SK-N-MC (cell line): Measurements from ENCODE around the gene SEC63.
"Not testable (repeated sequence)": the region's sequence is repeated elsewhere in the genome, so short reads cannot be mapped to it uniquely, and the experiment has no call there.

Experiments
- DNase-seq: peaks from one replicate; pipeline ENCODE4 v3.0.0-alpha.2; 2011; ENCODE audit warnings: low read depth, low spot score
- H3K27ac ChIP-seq: fragments of 200-600 bp; sonication (generic); 2 replicates; pipeline ENCODE4 v1.5.1; 2016; ENCODE audit warnings: mixed run types
- H3K36me3 ChIP-seq: fragments of 200-600 bp; sonication (generic); 2 replicates; pipeline ENCODE4 v1.6.1; 2017; ENCODE audit warnings: antibody characterized with exemption, low read length, mixed read lengths; ENCODE audit not compliant: insufficient read depth
- H3K4me3 ChIP-seq: fragments of 200-600 bp; sonication (generic); 2 replicates; pipeline ENCODE4 v1.5.1; 2016
- H3K9ac ChIP-seq: fragments of 200-600 bp; sonication (generic); 2 replicates; pipeline ENCODE4 v1.8.0; 2017; ENCODE audit warnings: mixed run types, mixed read lengths; ENCODE audit not compliant: insufficient read length
- H3K9me3 ChIP-seq: fragments of 200-600 bp; sonication (generic); 2 replicates; pipeline ENCODE4 v1.6.1; 2017; ENCODE audit warnings: low read depth, mild to moderate bottlenecking, antibody characterized with exemption, low read length, moderate library complexity, mixed read lengths
- EZH2 ChIP-seq: fragments of 200-600 bp; sonication (generic); IDR thresholded peaks from one replicate; pipeline ENCODE4 v1.6.1; 2017; ENCODE audit warnings: antibody characterized with exemption
- FOXP2 ChIP-seq: optimal IDR thresholded peaks from 2 replicates; pipeline ENCODE3; 2011; ENCODE audit warnings: mild to moderate bottlenecking, moderate library complexity; ENCODE audit not compliant: insufficient read depth; ENCODE audit errors: extremely low read length, control extremely low read depth
- POLR2AphosphoS5 ChIP-seq: IDR thresholded peaks from 2 replicates; pipeline ENCODE4 v1.6.1; 2012; ENCODE audit warnings: mild to moderate bottlenecking, low read depth, low read length, borderline replicate concordance

Gene SEC63

DNA sequence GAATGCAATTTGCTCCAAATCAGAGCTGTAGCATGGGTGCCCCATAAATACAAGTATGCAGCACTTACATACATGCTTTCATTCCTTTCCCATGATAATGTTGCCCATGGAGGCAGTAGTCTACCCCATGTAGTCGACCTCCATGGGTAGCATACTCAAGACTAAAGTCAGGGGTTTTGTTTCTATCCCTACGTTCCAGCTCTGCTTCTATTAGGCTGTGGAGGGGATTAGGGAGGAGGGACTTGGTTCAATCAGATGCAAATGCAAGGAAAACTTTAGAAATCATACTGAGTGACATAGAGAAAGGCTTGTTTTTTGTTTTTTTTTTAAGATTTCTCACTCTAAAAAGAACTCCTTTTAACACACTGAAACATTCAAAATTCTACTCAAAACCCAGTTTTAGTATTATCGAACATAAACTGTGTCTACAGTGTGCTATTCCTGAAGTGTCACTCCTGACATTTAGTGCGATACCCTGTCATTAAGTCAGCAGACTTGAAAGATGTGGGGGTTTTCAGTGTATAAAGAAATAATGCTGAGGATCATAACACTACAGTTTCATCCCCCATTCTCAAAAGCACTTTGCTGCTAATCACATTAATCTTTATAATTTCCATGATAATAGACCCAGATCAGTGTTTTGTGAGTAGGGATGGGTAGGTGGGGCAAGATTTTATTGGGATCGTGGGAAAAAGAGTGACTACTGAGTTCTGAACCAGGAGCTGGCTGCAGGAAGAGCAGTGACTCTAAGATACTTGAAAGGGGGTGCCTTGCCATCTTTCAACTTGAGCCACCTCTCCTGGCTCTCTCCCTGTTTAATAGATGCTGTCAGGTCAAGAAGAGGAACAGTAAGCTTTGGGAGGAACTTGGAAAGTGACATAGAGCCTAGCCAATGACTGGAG, 93.5 kb downstream of the SEC63 start:
- no peak overlapping the region for H3K27ac ChIP-seq
- no peak for DNase-seq
- no peak overlapping the region for H3K9ac ChIP-seq
- TF ChIP-seq EZH2 (no peak), POLR2AphosphoS5 (no peak), FOXP2 (no peak)
- H3K9me3 ChIP-seq: no peaks in the 10 kb centered on the region
- H3K36me3 ChIP-seq: peaks cover 3% of the 10 kb centered on the region
- no peak overlapping the region for H3K4me3 ChIP-seq

- no peak for DNase-seq
- H3K9me3 ChIP-seq: no peaks in the 10 kb centered on the region
- H3K27ac ChIP-seq: no peak overlapping the region
- TF ChIP-seq FOXP2 (no peak), EZH2 (no peak), POLR2AphosphoS5 (no peak)
- no peak overlapping the region for H3K4me3 ChIP-seq
- no peak overlapping the region for H3K9ac ChIP-seq
- no peaks in the 10 kb centered on the region; the same call in 1 of the 2 replicates for H3K36me3 ChIP-seq
Measured at GRCh38 chr6:107862383-107862782, 95.6 kb downstream of the SEC63 start.

DNA sequence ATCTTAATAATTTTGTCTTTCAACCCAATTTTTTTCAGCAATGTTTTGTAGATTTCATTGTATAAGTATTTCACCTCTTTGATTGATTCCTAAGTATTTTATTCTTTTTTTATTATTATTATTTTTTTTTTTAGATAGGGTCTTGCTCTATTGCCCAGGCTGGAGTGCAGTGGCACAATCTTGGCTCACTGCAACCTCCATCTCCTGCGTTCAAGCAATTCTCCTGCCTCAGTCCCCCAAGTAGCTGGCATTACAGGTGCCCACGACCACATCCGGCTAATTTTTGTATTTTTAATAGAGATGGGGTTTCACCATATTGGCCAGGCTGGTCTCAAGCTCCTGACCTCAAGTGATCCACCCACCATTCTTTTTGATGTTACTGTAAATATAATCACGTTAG, 97.0 kb downstream of the SEC63 start:
- H3K4me3 ChIP-seq, H3K9ac ChIP-seq: not testable (repeated sequence)

DNA sequence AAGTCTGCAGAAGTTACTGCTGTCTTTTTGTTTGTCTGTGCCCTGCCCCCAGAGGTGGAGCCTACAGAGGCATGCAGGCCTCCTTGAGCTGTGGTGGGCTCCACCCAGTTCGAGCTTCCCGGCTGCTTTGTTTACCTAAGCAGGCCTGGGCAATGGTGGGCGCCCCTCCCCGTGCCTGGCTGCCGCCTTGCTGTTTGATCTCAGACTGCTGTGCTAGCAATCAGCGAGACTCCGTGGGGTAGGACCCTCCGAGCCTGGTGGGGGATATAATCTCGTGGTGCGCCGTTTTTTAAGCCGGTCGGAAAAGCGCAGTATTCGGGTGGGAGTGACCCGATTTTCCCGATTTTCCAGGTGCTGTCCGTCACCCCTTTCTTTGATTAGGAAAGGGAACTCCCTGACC, 97.9 kb downstream of the SEC63 start:
- not testable (repeated sequence) for H3K4me3 ChIP-seq, H3K9ac ChIP-seq, DNase-seq, H3K9me3 ChIP-seq, H3K27ac ChIP-seq, H3K36me3 ChIP-seq

More for the DNA sequence above, 97.0 kb downstream of the SEC63 start:
- H3K9me3 ChIP-seq, H3K36me3 ChIP-seq, DNase-seq, H3K27ac ChIP-seq: not testable (repeated sequence)

DNA sequence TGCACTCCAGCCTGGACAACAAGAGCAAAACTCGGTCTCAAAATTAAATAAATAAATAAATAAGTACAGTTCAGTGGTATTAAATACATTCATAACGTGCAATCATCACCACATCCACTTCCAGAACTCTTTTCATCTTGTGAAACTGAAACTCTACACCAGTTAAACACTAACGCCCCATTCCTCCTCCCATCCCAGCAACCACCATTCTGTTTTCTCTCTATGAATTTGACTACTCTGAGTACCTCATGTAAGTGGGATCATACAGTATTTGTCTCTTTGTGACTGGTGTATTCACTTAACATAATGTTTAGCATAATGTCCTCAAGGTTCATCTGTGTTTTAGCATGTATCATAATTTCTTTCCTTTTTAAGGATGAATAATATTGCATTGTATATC, 104.8 kb downstream of the SEC63 start:
- Histone ChIP-seq H3K9ac (no peak overlapping the region), H3K4me3 (no peak overlapping the region), H3K9me3 (no peaks in the 10 kb centered on the region), H3K27ac (no peak overlapping the region), H3K36me3 (no peaks in the 10 kb centered on the region)
- DNase-seq: no peak
- TF ChIP-seq EZH2: no peak
- TF ChIP-seq POLR2AphosphoS5: no peak
- no peak for TF ChIP-seq FOXP2

DNA sequence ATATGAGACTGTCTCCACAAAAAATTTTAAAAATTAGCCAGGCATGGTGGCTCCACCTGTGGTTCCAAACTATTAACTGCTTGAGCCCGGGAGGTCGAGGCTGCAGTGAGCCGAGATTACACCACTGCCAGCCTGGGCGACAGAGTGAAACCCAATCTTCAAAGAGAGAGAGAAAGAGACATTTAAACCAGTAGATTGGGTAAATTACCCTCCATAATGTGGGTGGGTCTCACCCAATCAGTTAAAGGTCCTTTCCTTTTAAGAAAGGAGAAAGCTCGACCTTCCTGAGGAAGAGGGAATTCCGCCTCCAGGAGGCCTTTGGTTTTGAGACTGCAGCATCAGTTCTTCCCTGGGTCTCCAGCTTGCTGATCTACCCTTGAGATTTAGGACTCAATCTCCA, 108.7 kb downstream of the SEC63 start:
- no peak overlapping the region for H3K4me3 ChIP-seq
- no peaks in the 10 kb centered on the region for H3K9me3 ChIP-seq
- H3K27ac ChIP-seq: no peak overlapping the region
- TF ChIP-seq POLR2AphosphoS5 (no peak), EZH2 (no peak), FOXP2 (no peak)
- H3K9ac ChIP-seq: no peak overlapping the region
- no peak for DNase-seq
- H3K36me3 ChIP-seq: no peaks in the 10 kb centered on the region

DNA sequence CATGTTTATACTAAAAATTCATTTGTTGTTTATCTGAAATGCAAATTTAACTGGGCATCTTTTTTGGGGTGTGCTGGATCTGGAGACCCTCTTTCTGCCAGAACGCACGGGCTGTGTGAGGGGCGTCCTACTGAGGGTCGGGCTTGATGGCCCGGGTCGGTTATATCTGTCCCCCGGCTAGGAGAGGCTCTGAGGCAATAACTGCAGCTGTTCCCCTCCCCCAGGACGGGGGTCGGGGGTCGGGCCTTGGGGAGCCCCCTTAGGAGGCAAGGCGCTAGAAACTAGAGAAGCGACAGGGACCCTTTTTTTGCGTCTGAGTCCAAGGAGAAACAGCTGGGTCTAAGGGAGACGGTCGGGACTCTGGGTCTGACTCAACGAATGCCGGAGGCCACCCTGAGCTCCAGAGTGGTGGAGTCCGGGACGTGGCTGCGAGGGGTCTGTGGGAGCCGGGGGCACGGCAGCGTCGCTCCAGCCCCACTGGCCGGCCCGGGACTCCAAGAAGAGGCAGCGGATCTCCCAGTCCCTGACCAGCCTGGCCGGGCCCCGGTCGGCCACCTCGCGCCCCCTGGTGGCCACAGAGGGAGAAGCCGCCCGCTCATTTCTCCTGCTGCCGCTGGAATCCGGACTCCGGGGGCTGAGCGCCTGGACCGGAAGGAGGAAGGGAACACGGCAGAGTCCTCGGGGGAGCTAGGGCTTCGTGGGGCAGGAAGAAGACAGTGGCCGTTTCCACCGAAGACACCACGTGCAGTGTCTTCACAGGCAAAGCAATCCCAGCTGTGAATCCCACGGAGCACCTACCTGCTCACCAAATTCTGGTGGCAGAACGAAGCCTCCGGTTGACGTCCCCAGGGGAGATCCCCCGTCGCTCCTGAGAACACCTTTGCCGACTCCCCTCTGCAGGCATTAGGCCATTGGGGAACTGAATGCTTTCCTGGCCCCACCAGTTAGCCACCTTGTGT, 109.9 kb downstream of the SEC63 start:
- H3K9ac ChIP-seq: peak overlapping the region; percentile 66

GRCh38 chr6:107846262-107846795, 111.7 kb downstream of the SEC63 start:
- H3K9ac ChIP-seq: no peak overlapping the region
- H3K36me3 ChIP-seq: no peaks in the 10 kb centered on the region
- TF ChIP-seq POLR2AphosphoS5: no peak
- no peak for TF ChIP-seq EZH2
- TF ChIP-seq FOXP2: no peak
- DNase-seq: no peak
- no peaks in the 10 kb centered on the region for H3K9me3 ChIP-seq
- no peak overlapping the region for H3K27ac ChIP-seq
- no peak overlapping the region for H3K4me3 ChIP-seq

More for the DNA sequence above, 109.9 kb downstream of the SEC63 start:
- no peaks in the 10 kb centered on the region for H3K9me3 ChIP-seq
- no peak overlapping the region for H3K27ac ChIP-seq
- H3K4me3 ChIP-seq: peak overlapping the region; percentile 82
- no peaks in the 10 kb centered on the region for H3K36me3 ChIP-seq
- TF ChIP-seq EZH2 (no peak), FOXP2 (no peak), POLR2AphosphoS5 (peak; percentile 48; the same call in 1 of the 2 replicates)
- DNase-seq: no peak
